WI38 (cell line): Measurements from ENCODE around the gene MAP1B.
A peak's percentile ranks its signal among the peaks of the same experiment; 100 is the strongest.

ENCODE experiments used
- H3K4me3 ChIP-seq: 2 replicates; pipeline ENCODE4 v1.5.1; 2011; ENCODE audit warnings: low read depth, mild to moderate bottlenecking, control low read depth, low read length
- TF ChIP-seq, protein P1 (sequence below): IDR thresholded peaks from 2 replicates; pipeline ENCODE4 v1.5.1; 2012; ENCODE audit warnings: low read depth, mild to moderate bottlenecking, control low read depth, low read length

The MAP1B gene

GRCh38 chr5:72242796-72243475, 135.7 kb downstream of the MAP1B start:
- TF ChIP-seq, protein P1, sequence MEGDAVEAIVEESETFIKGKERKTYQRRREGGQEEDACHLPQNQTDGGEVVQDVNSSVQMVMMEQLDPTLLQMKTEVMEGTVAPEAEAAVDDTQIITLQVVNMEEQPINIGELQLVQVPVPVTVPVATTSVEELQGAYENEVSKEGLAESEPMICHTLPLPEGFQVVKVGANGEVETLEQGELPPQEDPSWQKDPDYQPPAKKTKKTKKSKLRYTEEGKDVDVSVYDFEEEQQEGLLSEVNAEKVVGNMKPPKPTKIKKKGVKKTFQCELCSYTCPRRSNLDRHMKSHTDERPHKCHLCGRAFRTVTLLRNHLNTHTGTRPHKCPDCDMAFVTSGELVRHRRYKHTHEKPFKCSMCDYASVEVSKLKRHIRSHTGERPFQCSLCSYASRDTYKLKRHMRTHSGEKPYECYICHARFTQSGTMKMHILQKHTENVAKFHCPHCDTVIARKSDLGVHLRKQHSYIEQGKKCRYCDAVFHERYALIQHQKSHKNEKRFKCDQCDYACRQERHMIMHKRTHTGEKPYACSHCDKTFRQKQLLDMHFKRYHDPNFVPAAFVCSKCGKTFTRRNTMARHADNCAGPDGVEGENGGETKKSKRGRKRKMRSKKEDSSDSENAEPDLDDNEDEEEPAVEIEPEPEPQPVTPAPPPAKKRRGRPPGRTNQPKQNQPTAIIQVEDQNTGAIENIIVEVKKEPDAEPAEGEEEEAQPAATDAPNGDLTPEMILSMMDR, result no peak

GRCh38 chr5:72243706-72244105, 136.4 kb downstream of the MAP1B start:
- H3K4me3 ChIP-seq, result no peak overlapping the region
- TF ChIP-seq, protein P1, result no peak

More at GRCh38 chr5:72242796-72243475, 135.7 kb downstream of the MAP1B start:
- H3K4me3 ChIP-seq, result no peak overlapping the region

GRCh38 chr5:72244862-72245371, 137.6 kb downstream of the MAP1B start:
- no peak overlapping the region for H3K4me3 ChIP-seq
- TF ChIP-seq, protein P1, result peak; percentile 39

DNA sequence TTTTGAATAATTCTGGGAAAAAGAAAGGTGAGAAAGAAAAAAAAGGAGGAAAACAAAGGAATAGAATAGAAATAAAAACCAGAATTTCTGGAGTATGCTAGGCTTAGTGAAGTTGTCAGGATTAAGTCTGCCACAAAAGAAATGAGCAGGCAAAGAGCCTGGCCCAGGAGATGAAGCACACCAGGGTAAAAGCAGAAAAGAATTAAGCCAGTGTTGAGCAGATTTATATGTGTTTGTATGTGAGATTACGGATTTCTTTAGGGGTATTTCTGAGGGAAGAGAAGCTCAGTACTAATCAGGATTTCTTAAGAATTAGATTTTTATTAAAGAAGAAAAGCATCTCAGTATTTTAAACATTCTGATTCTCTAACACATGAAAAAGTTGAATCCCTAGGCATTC, 138.3 kb downstream of the MAP1B start:
- TF ChIP-seq, protein P1, result no peak
- no peak overlapping the region for H3K4me3 ChIP-seq

DNA sequence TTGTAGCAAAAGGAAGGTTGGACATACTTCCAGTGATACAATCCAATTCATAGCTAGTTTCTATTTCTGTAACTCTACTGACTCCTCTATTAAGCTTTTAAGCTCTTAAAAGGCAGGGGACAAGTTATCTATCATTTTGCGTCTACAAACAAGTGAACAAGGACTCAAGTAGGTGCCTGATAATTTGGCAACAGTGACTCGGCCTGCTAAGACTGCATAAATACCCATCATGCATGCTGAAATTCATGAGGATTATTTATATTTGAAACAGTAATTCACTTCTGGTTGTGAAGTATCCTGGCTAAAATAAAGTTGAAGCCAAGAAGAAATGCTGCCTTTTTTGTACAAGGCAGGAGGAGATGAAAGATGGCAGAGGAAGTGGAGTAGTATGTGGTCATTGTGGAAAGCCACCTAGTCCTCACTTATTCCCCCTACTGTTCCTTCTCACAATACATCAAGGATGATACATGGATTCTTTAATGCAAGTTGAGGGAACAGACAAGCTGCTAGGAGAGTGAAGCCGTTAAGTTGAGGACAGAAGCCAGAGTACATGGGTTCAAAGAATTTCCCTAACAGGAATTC, 138.8 kb downstream of the MAP1B start:
- no peak overlapping the region for H3K4me3 ChIP-seq
- TF ChIP-seq, protein P1, result no peak

DNA sequence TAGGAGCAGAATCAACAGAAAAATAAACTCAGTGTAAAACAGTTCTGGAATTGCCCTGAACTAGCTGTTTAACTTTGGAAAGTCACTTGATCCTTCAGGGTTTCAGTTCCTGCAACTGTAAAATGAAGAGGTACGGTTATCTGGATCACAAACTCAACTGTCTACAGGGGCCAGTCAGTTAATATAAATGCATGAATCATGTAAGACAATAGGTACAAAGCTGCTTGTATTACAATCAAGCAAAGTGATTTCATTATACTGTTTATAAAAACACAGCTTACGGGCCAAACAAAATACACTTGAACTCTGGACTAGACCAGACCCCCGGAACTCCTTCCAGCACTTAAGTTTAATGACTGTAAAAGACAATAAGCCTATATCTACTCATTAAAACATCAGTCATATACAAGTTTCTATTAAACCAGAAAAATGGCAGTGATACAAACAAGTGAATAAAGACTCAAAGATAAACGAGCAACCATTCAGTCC, 139.7 kb downstream of the MAP1B start:
- TF ChIP-seq, protein P1, result no peak
- H3K4me3 ChIP-seq, result no peak overlapping the region

DNA sequence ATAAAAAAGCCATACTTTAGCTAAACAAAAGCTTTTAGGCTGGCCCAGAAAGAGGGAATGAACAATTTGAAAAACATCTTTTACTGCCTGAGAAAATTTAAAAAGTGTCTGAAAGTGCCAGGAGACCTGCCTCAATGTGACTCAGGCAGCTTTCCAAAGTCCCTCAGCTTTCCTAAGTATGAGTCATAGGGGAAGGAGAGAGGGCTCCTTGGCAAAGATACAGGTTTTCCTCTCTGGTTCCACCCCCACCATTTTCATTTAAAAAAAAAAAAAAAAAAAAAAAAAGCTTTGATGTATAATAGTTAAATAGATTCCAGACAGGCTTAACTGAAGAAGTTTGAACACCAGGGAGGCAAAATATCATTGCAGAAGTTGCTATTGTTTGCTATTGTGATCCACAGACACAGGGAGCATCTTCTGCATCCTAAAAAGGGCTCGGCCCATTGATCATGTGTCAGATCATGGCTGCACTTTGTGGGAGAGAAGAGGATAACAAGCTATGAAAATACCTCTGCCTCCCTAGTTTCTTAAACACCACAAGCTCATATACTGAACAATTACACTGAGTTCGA, 141.2 kb downstream of the MAP1B start:
- no peak overlapping the region for H3K4me3 ChIP-seq
- TF ChIP-seq, protein P1, result no peak
